B cell (primary cell): Measurements from ENCODE around the gene NLGN4X.

Experiments used
- CTCF ChIP-seq: fragments of 200-600 bp; IDR thresholded peaks from one replicate; pipeline ENCODE4 v1.8.0; 2022; ENCODE audit warnings: antibody characterized with exemption, mild to moderate bottlenecking
- EZH2 ChIP-seq: IDR thresholded peaks from 2 replicates; pipeline ENCODE4 v1.6.1; 2012; ENCODE audit warnings: borderline replicate concordance, low read depth, mild to moderate bottlenecking, moderate library complexity, low read length; ENCODE audit not compliant: insufficient read depth, poor library complexity, severe bottlenecking

GRCh38 chrX:6132970-6133369 lies 95.7 kb downstream of the NLGN4X start:
- TF ChIP-seq CTCF = no peak
- TF ChIP-seq EZH2 = no peak
